ENCODE measurements around the gene CFAP45.

DNA sequence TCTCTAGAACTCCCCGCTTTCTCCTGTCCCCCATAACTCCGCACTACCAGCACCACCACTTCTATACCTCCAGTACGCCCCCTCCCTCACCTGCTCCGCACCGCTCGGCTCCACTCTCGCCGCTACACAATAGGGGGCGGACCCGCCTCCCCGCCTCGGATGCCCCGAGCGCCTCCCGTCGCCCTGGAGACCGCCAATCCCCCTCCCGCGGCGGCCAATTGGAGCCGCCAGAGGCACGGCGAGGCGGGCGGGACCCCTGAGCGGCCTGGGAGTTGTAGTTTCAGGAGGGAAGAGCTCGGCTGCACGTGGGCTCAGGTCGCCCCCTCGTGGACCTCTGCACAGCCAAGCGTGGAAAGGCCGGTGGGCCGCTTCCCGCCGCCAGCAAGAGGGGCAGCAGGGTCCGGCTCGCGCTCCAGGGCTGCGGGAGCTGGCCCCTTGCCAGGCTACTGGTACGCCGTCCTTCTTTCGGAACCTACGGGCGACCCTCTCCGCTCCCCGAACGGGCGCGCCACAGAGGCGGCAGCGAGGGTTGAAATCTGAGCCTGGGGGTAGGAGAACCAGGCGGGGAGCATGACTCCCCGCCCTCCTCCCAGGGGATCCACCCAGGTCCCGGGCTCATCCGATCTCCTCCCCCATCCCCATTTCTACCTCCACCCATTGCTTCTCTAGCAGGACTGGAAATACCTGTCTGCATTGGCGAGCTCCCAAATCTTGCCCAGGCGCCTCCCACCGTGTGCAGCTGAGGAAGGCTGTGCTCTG lies 45.7 kb upstream of the CFAP45 start, which contains the start of gene IGSF9:
- TF ChIP-seq, protein P1, sequence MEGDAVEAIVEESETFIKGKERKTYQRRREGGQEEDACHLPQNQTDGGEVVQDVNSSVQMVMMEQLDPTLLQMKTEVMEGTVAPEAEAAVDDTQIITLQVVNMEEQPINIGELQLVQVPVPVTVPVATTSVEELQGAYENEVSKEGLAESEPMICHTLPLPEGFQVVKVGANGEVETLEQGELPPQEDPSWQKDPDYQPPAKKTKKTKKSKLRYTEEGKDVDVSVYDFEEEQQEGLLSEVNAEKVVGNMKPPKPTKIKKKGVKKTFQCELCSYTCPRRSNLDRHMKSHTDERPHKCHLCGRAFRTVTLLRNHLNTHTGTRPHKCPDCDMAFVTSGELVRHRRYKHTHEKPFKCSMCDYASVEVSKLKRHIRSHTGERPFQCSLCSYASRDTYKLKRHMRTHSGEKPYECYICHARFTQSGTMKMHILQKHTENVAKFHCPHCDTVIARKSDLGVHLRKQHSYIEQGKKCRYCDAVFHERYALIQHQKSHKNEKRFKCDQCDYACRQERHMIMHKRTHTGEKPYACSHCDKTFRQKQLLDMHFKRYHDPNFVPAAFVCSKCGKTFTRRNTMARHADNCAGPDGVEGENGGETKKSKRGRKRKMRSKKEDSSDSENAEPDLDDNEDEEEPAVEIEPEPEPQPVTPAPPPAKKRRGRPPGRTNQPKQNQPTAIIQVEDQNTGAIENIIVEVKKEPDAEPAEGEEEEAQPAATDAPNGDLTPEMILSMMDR (IDR thresholded peaks at IDR 0.05; ENCODE audit: poor library complexity), result peak; percentile 79
- TF ChIP-seq EZH2 (IDR thresholded peaks at IDR 0.05; ENCODE audit: borderline replicate concordance), result no peak
